Endodermal cell (in vitro differentiated cells): ENCODE results near the gene GALNT14. TPM values are rescaled to one million over a fixed set of nuclear protein-coding genes. Genes with fewer than 3 reads are reported as not detected.

Experiments used
- DNase-seq: peaks from one replicate; pipeline ENCODE4 v3.0.0-alpha.2; 2017
- H3K27ac ChIP-seq: 2 replicates; pipeline ENCODE4 v1.5.1; 2013; ENCODE audit warnings: mild to moderate bottlenecking, low read depth, low read length, moderate library complexity
- H3K27me3 ChIP-seq: 2 replicates; pipeline ENCODE4 v1.6.1; 2013; ENCODE audit warnings: mild to moderate bottlenecking, low read length, moderate library complexity; ENCODE audit not compliant: insufficient read depth, control insufficient read depth, poor library complexity, severe bottlenecking
- H3K36me3 ChIP-seq: 2 replicates; pipeline ENCODE4 v1.7.0; 2013; ENCODE audit warnings: mild to moderate bottlenecking, low read length, moderate library complexity; ENCODE audit not compliant: control insufficient read depth, insufficient read depth
- H3K4me1 ChIP-seq: one replicate; pipeline ENCODE4 v1.7.0; 2013; ENCODE audit warnings: low read length; ENCODE audit not compliant: control insufficient read depth, insufficient read depth
- H3K4me3 ChIP-seq: 2 replicates; pipeline ENCODE4 v1.5.1; 2013; ENCODE audit warnings: mild to moderate bottlenecking, low read length, moderate library complexity
- H3K9ac ChIP-seq: 2 replicates; pipeline ENCODE4 v1.6.1; 2013; ENCODE audit warnings: mild to moderate bottlenecking, low read length, moderate library complexity; ENCODE audit not compliant: poor library complexity, severe bottlenecking; ENCODE audit errors: extremely low read depth
- H3K9me3 ChIP-seq: 2 replicates; pipeline ENCODE4 v1.6.1; 2013; ENCODE audit warnings: mild to moderate bottlenecking, low read length, moderate library complexity; ENCODE audit not compliant: control insufficient read depth
- H3K27ac Mint-ChIP-seq: 2 replicates; pipeline ENCODE4 v1.8.0; 2020; ENCODE audit warnings: mixed read lengths
- H3K27me3 Mint-ChIP-seq: 2 replicates; pipeline ENCODE4 v1.8.0; 2021; ENCODE audit warnings: mild to moderate bottlenecking, mixed read lengths; ENCODE audit not compliant: insufficient read depth
- H3K36me3 Mint-ChIP-seq: 2 replicates; pipeline ENCODE4 v1.8.0; 2020; ENCODE audit warnings: low read depth, mixed read lengths
- H3K4me1 Mint-ChIP-seq: 2 replicates; pipeline ENCODE4 v1.8.0; 2020; ENCODE audit warnings: mixed read lengths
- H3K4me3 Mint-ChIP-seq: 2 replicates; pipeline ENCODE4 v1.8.0; 2020; ENCODE audit warnings: mild to moderate bottlenecking, moderate library complexity, mixed read lengths
- H3K9me3 Mint-ChIP-seq: 2 replicates; pipeline ENCODE4 v1.8.0; 2020; ENCODE audit warnings: mild to moderate bottlenecking, mixed read lengths
- CTCF ChIP-seq: fragments of 200-600 bp; sonication (generic); conservative IDR thresholded peaks from 2 replicates; pipeline ENCODE4 v1.5.0; 2021; ENCODE audit warnings: antibody characterized with exemption, mild to moderate bottlenecking
- WGBS, 2 experiments: methylation state at CpG; one replicate each; pipeline versions ENCODE4 v1.1.5 to v1.1.7; 2013; ENCODE audit warnings: missing lambda C conversion rate in 2 of 2, mixed read lengths in 1 of 2; ENCODE audit not compliant: insufficient coverage in 1 of 2, insufficient read length in 1 of 2; 5-methylcytosine and 5-hydroxymethylcytosine counted together
- total RNA-seq, 2 donors: library from RNA; stranded (reverse); fragmentation: NEBNext Ultra II Directional in 1 of 2; extraction: Animal tissue kit (Norgen Biotek cat#: 25700) in 1 of 2; gene quantifications; 2 replicates in 1 of 2; 3 replicates in 1 of 2; pipeline ENCODE4 v1.2.1, GENCODE V29; 2021

Gene GALNT14
- total RNA-seq, 2 donors from 2014 or later, result 1.4 TPM

DNA sequence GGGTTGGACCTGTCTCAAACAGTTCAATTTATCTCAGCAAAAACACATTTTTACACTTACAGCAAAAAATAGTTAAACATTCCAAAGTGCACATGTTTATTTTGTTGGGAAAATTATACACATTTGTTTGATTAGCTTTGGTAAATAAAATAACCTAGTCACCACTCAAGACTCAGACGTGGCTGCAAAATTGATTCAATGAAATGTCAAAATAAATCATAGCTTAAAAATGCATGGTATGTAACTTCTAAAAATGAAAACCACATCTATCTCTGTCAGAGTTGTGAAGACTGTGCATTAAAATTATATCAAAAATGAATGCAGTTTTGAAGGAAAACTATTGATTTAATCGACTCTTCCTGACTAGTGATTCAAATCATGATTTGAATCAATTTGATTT is 56.7 kb downstream of the GALNT14 start:
- Histone ChIP-seq H3K4me3 (no peak overlapping the region), H3K9ac (no peak overlapping the region), H3K36me3 (no peaks in the 10 kb centered on the region), H3K27ac (no peak overlapping the region), H3K4me1 (no peaks in the 10 kb centered on the region), H3K27me3 (no peaks in the 10 kb centered on the region), H3K9me3 (no peaks in the 10 kb centered on the region)
- Mint-ChIP-seq H3K9me3 (no peaks in the 10 kb centered on the region), H3K27ac (no peak overlapping the region), H3K4me1 (peaks cover 5% of the 10 kb centered on the region), H3K36me3 (no peaks in the 10 kb centered on the region), H3K27me3 (no peaks in the 10 kb centered on the region), H3K4me3 (no peak overlapping the region)
- TF ChIP-seq CTCF, result no peak
- DNase-seq, result no peak
- 86% methylated on average over 2 of the region's 2 CpGs; no CpG with 5 or more reads in 1 of the 2 experiments for WGBS, 2 experiments

GRCh38 chr2:31080361-31080760 is 57.9 kb downstream of the GALNT14 start:
- H3K36me3 Mint-ChIP-seq, result no peaks in the 10 kb centered on the region
- Histone ChIP-seq H3K9ac (no peak overlapping the region), H3K27me3 (no peaks in the 10 kb centered on the region), H3K36me3 (no peaks in the 10 kb centered on the region), H3K9me3 (no peaks in the 10 kb centered on the region), H3K27ac (no peak overlapping the region), H3K4me1 (no peaks in the 10 kb centered on the region), H3K4me3 (no peak overlapping the region)
- H3K27ac Mint-ChIP-seq, result no peak overlapping the region
- WGBS, 2 experiments, result 89% methylated on average over 1 of the region's 1 CpG; no CpG with 5 or more reads in 1 of the 2 experiments
- no peak for DNase-seq
- H3K4me1 Mint-ChIP-seq, result peaks cover 5% of the 10 kb centered on the region
- no peak for TF ChIP-seq CTCF
- H3K4me3 Mint-ChIP-seq, result no peak overlapping the region
- H3K9me3 Mint-ChIP-seq, result no peaks in the 10 kb centered on the region
- H3K27me3 Mint-ChIP-seq, result peaks cover 4% of the 10 kb centered on the region

DNA sequence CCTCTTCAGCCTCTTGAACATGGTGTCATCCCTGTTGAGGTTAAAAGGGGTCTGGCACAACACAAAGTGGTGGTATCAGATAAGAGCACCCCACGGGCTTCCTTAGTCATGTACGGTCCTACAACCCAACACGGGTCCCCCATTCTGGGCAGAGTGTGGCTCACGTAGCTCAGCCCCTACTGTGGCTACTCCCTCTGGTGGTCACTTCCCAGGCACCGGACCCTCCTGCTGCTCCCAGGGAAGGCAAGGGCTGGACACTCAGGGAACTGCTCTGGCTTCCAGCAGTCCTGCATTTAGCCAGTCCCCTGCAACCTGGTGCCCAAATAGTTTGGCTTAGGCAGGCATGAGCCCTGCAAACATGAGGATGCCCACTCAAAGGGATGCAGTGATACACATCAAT is 58.6 kb downstream of the GALNT14 start:
- H3K36me3 ChIP-seq, result no peaks in the 10 kb centered on the region
- DNase-seq, result peak; percentile 87
- Mint-ChIP-seq H3K9me3 (no peaks in the 10 kb centered on the region), H3K36me3 (no peaks in the 10 kb centered on the region), H3K4me3 (no peak overlapping the region), H3K27ac (no peak overlapping the region), H3K27me3 (peaks cover 4% of the 10 kb centered on the region), H3K4me1 (peaks cover 5% of the 10 kb centered on the region)
- peak; percentile 86 for TF ChIP-seq CTCF
- H3K9me3 ChIP-seq, result no peaks in the 10 kb centered on the region
- H3K27ac ChIP-seq, result no peak overlapping the region
- no peak overlapping the region for H3K4me3 ChIP-seq
- no peak overlapping the region for H3K9ac ChIP-seq
- H3K4me1 ChIP-seq, result no peaks in the 10 kb centered on the region
- WGBS, 2 experiments, result 78 to 88% methylated on average over 5 of the region's 5 CpGs
- H3K27me3 ChIP-seq, result no peaks in the 10 kb centered on the region
